NCI-H748 (cell line): ENCODE results near the gene CST7.

Source experiments
- DNase-seq: peaks from one replicate; lab custom pipeline; 2025; ENCODE audit not compliant: unreplicated experiment; lab: John Stamatoyannopoulos, UW

CST7 gene

DNA sequence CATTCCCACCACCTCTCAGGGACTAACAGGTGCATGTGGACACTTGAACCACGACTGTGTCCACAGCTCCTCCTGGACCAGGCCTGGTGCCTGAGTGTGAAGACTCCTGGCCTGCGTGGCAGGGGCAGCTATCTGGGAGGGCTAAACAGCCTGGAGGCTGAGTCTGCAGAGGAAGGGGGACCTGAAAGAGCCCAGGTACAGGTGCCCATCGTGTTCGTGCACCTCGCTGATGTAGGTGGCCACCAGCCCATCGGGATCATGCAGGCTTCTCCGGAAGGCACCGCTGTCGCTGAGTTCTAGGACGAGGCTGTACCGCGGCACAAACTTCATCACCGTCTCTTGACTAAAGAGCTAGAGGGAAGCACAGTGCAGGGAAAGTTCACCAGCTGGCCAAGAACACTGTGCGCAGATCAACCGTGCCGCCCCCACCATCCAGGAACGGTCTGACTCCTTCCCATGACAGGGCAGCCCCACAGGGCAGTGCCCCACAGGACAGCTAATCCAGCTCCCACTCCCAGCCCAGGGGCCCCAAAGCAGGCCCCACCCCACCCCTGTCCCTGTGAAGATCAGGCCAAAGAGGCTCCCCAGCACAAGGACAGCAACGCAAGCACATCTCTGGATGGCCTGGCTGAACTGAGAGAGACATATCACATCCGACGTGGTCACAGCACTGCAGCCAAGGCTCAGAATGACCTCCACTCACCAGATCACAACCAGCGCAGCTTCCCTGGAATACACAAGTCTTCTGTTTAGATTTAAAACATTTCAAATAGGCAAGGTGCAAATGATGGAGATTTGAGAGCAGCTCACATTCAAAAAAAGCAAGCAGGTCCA, 14.8 kb downstream of the CST7 start:
- no peak for DNase-seq

DNA sequence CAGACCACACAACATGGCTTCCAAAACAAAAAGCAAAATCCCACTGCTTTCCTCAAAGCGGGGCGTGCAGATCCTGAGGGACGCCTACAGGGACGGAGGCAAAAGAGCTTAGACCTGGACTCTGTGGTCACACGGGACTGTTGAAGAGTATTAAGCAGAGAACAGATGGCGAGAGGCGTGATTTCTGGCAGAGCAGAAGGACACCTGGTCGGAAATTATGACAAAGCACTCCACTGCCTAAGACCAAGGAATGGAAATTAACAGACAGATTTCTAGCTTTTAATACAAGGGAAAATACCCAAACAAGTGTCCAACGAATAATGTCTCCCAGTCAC, 15.4 kb downstream of the CST7 start:
- DNase-seq: no peak

DNA sequence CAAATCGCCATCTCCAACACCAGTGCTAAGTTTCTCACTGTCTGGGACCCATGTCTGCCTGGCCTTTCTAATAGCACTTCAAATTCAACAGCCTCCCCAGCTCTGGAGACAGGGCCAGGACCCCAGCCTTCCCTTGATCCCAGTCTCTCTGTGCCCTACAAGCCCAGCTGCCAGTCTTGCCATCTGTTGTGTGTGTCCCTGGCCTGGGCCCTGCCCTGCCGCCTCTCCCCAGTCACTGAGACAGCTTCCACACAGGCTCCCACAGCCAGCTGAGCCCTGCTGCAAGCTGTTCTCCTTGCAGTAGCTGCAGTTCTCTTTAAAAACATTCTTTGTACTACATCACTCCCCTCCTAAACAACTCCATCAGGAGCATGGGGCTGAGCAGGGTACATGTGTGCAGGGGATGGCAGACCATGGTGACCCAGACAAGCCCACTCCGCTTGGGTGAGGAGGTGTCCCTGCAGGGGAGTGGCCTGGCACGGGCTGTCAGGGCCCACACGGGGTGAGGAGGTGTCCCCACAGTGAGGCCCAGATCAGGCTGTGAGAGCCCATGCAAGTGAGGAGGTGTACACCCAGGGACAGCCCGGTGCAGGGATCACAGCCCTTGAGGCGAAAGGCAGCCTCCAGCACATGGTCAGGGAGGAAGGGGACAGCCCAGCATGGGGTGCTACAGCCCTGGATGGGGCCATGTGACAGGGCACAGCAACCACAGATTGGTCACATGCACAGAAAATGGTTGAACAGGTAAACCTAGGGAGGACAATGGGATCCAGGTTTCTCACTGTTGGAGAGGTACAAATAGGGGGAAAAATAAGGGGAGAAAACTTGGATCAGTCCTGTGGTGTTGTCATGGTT, 16.2 kb downstream of the CST7 start:
- no peak for DNase-seq

DNA sequence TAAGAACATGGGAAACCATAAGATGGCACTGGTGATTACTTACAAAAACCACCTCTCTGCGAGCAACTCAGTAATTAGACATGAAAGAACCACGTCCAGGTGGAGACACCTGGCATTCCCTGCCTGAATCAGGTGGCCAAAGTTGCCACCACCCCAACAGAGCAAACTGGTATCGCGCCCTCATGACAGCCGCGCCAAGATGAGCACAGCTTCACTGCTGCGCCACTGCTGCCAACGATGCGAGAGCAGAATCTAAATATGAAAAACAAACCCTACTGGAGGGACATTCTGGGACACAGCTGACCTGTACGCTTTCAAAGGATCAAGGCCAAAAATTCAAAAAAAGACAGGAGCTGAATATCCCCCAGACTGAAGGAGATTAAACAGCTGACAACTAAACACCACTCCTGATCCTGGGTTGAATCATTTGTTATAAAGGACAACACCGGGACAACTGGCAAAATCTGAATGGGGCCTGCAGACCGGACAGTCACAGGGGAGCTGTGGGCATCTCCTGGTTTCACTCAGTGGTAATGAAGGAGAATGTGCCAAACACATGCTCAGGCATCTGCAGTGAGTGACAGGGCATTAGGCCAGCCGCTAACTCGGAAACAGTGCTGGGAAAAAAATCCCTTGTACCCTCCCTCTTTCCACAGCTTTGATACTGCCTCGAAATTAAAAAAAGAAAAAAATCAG, 17.4 kb downstream of the CST7 start:
- DNase-seq: no peak

DNA sequence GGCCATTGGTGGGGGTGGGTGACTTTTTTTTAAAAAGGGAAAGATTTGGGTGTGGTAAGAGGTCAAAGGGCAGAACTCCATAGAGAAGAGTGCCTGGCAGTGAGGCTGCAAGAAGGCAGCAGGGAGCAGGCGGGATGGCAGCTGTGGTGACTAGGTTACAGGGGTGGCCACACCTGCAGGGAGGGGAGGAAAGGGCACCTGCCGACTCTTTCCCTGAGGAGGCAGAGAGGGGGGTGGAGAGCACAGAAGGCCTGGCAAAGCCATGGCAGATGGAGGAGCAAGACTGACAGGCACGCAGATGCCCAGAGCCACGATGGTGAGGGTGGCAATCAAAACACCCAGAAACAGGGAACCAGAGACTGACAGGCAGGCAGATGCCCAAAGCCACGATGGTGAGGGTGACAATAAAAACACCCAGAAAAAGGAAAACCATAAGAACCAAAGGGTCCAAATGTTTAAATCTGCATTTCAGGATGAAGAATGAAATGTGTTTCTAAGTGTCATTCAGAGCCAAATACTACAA, 19.3 kb downstream of the CST7 start:
- DNase-seq: no peak

DNA sequence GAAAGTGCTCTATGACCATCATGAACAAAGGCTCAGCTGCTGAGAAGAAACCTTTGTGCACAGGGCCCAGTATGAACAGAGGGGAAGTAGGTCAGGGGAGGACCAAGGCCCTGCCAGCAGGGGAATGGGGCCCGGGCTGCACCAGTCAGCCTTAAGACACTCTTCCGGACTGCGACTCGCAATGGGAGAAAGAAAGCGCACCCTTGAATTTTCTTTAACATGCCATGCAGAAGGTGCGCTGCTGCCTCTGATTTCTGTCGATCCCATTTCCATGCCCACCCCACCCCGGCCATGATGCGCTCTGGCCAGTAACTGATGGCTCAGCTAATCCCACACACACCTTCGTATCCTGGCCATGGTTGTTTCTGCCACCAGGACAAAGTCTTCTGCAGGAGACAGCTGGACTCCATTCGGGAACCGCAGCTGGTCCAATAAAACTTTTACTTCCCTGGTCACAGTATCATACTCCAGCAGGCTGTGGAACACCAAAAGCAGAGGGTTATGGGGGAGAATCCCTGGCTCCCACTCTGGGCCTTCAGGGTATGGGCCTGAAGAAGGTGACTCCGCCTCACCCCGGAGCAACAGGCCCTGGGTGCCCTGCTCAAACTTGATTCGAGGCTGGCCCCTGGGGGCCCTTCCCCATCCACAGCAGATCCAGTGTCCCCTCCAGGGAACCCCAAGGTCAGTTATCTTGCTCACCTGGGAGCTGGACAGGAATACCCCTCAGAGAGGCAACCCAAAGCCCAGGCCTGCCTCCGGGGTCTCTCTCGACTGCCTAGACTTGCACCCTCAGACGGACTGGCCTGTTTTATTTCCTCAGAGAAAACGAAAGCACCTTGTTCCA, 20.3 kb downstream of the CST7 start:
- no peak for DNase-seq

DNA sequence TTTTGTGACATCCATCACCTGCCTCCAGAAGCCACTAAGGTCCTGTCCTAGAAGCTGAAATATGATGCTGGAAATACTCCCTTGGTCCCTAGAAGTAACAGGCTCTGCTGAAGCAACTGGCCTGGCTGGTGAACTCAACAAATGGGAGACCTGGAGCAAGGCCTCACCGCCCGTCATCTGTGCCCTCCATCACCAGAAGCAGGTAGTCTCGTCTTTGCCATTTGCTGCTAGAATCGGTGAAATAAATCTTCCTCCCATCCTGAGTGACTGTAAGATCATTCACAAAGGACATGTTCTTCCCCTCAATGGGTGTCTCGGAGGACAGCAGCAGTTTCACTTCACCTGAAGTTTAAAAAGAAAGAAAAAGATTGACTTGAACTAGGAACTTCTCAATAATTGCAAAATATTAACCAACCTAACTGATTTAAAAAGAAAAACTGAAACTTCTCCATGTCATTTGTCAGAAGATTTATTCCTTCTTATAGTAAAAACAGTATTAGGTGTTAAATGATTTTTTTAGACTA, 21.0 kb downstream of the CST7 start:
- DNase-seq: no peak

DNA sequence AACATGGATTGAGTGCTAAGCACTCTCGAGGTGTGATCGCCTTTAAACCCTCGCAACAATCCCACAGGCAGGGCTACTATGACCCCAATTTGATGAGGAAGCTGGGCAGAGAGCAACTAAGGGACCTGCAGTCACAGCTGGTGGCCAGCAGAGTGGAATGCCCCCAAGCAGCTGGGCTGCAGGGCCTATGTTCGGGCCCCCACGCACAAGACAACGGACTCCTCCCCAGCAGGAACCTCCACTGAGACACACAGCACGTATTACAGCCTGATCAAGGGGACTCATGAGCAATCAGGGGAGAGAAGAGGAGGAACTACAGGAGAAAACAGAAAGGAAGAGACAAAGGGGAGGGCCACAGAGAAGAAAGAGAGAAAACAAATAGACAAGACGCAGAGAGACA, 21.7 kb downstream of the CST7 start:
- no peak for DNase-seq

DNA sequence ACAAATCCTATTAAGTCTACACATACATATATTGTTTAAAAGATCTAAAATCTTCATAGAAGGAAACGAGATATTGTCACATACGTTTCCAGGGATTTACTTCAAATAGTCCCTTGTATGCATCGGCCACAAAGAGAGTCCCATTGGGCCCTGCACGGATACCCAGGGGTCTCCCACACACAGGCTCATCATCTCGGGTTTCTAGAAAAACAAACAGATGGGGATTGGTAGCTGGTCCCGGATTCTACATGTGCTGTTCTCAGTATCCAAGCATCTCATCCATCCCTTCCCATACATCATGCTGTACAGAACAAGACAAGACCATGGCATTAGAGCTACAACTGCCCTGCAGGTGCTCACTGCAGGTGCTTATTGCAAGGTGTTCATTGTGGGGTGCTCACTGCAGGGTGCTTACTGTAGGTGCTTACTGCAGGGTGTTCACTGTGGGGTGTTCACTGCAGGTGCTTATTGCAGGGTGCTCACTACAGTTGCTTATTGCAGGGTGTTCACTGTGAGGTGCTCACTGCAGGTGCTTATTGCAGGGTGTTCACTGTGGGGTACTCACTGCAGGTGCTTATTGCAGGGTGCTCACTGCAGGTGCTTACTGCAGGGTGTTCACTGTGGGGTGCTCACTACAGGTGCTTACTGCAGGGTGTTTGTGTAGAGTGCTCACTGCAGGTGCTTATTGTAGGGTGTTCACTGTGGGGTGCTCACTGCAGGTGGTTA, 22.5 kb downstream of the CST7 start:
- DNase-seq: no peak

DNA sequence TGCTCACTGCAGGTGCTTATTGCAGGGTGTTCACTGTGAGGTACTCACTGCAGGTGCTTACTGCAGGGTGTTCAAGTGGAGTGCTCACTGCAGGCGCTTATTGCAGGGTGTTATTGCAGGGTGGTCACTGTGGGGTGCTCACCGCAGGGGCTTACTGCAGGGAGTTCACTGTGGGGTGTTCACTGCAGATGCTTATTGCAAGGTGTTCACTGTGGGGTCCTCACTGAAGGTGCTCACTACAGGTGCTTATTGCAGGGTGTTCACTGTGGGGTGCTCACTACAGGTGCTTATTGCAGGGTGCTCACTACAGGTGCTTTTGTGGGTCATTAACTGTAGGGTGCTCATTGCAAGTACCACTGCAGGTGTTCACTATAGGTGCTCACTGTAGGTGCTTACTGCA, 23.3 kb downstream of the CST7 start:
- DNase-seq: no peak

DNA sequence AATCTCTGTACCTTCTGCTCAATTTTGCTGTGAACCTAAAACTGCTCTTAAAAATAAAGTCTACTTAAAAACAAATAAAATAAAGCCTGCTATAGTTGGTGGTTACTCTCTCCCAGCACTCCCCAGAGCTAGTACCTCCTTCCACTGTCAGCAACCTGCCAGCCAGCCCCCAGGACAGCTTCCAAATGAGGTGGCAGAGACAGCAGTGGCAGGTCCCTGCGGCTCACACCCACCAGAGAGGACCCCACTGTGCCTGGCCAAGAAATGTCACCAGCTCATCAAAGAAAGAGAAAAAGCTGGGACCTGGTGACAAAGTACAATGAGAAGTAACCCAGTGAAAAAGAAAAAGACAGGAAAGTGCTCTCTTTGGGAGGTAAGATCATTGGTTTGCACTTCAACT, 28.3 kb downstream of the CST7 start:
- DNase-seq: no peak

DNA sequence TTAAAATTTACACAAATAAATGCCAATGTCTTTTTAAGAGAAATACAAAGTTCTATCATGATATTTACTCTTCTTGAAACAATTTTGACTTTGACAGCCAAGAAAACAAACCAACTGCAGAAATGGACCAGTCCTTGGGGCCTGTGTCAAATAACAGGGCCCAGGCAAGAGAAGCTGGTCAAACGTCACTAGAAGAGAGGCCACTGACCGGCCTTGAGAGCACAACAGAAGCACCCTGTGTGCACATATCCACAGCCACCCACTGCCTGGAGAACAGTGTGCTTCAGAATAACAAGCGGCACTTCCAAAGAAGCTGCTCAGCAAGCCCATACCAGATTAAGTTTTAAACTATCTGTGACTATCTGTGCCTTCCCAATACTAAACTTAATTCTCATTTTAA, 28.7 kb downstream of the CST7 start:
- no peak for DNase-seq

DNA sequence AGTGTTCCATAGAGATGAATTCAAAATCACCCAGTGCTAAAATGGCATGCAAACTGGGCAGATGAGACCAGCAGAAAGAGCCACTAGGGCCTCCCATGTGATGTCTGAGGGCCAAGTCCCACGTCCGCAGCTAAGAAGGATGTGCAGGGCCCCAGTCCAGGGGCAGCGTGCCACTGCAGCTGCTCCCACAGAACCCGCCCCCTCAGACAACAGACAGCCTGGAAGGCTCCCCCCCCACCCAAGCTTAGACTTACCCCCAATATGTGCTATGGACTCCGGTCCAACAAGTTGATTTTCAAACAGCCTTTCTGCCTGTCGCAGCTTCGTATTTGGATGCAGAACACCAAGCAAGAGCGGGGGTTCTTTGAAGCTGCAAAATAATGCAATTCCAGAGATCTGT, 29.4 kb downstream of the CST7 start:
- DNase-seq: no peak

DNA sequence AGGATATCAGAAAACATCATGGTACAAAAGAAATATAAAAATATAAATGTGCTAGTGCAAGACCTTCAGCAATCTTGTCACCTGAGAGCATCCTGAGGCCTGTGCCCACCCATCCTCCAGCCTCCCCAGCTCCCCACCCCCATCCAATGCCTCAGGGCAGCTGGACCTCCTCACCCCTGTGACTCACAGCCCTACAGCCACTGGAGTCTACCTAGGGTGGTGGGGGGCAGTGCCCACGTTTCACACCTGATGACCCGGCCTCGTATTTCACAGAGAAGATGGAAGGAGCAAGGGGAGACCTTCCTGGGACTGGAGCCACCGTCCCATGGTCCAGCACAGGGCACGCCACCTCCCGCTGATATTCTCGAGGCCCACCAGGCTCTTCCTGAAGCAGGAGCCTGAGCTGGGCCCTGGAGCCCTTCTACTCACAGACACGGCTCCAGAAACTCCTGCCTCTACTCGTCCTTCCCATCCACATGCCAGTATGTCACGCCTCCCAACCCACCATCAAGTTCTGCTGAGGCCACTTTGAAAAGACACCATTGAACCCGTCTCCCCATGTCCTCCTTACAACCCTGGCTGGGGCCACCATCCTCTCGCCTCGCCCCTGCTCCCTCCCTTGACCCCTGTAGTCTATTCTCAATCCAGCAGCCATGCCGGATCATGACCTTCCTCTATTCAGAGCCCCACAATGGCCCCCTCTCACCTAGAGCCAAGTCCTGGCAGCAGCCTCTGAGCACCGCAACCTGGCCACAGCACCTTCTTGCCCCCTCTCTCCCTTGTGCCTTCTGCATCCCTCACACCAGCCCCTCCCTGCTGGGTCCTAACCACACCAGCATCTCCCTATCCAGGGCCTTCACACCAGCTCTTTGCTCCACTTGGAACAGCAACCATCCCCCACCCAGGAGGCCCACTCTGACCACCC, 30.2 kb downstream of the CST7 start:
- no peak for DNase-seq

DNA sequence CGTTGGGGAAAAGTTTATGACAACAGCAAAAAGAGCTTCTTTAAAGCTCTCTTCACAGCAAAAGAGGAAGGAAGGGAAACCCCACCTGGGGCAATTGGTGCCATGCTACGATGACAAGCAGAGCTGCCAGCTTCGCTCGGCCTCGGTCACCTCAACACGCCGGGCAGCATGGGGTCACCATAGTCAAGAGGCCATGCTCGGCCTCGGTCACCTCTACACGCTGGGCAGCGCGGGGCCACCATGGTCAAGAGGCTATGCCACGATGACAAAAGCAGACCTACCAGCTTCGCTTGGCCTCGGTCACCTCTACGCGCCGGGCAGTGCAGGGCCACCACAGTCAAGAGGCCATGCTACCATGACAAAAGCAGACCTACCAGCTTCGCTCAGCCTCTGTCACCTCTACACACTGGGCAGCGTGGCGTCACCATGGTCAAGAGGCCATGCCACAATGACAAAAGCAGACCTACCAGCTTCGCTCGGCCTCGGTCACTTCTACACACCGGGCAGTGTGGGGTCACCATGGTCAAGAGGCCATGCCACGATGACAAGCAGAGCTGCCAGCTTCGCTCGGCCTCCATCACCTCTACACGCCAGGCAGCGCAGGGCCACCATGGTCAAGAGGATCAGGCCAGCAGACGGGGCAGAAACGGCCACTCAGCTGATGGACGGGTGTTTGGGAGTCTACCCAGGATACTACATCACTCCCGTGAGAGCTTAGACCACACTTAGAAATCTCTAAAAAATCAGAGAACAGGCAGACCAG, 31.4 kb downstream of the CST7 start:
- DNase-seq: no peak

DNA sequence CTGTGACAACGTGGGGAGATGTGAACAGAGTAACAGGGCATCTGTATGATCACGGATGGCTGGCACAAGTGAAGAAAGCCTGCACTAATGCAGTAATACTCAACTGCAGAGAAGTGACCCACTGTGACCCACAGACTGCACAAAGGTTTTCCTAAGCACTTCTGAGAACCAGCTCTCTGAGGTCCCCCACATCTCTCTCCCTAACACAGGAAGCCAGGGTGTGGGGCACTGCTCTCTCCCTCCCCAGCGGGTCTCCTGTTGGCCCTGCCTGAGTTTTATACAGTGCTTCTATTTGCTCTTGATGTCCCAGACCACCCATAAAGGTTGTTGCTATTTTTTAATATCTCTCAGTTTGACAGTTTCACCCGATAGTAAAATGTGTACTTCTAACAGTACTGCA, 32.2 kb downstream of the CST7 start:
- DNase-seq: no peak

DNA sequence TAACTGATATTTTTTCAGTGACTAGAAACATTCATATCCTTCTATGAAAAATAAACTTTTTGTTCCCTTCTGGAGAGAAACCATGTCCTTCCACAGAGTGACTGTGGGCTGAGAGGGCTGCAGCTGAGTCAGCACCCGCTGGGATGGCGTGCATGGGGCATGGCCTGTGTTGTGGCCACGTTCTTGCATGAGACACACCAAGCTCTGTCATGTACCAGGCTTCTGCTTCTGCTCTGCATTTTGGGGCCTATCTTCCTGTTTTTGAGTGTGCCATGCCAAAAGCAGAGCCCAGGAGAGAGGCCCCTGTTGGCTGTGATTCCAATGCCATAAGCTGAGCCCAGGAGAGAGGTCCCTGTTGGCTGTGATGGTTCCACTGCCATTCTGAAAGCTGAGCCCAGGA, 32.7 kb downstream of the CST7 start:
- no peak for DNase-seq

DNA sequence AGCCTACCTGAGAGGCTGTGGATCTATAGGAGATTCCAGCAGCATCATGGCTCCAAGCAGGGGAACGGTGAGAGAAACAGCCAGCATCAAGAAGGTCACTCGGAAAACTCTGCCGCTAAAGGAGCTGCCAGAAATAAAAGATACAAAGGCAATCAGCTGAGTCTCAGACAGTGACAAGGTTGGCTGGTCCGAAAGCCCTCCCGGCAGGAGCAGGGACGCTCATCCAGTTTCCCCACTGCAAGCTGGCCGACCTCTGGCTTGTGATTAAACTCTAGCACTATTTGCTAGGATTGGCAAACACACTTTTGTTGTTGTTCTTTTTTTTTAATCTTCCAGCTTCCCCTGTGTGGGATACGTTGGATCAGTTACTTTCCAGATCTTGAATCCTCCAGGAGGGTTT, 34.8 kb downstream of the CST7 start:
- no peak for DNase-seq
